ENCODE measurements around the gene CD9. TPM values are rescaled to one million over a fixed set of nuclear protein-coding genes. Genes with fewer than 3 reads are reported as not detected.

CD9 gene
- polyA plus RNA-seq, 6 donors from 2014 or later: 32.7 to 186 (median 69.9) TPM

DNA sequence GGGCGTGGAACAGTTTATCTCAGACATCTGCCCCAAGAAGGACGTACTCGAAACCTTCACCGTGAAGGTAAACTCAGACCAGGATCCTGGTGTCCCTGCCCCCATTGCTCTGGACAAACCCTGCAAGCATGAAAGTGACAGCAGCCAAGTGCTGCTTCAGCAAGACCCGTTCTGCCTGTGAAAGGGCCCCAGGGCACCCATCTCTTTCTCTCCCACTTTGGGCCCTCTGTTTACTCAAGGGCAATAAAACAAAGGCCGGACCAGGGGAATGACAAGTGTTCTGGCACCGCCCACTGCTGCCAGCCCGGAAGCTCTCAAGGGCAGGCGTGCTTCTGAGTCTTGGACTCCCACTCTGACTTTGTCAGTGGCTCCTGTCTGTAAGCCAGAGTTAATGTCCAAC lies 35.3 kb downstream of the CD9 start:
- H3K27ac Mint-ChIP-seq: peak overlapping the region in 1 of 6 donors; percentile 62
- no peaks in the 10 kb centered on the region for H3K9me3 Mint-ChIP-seq
- no peak for DNase-seq
- peak overlapping the region in 1 of 8 donors; percentile 42 for H3K4me3 Mint-ChIP-seq
- no peak for ATAC-seq (ENCODE audit: low read depth in 2 of 2)
- H3K4me1 Mint-ChIP-seq: peaks cover 6 to 20% (median 10%) of the 10 kb centered on the region in 3 donors
- H3K36me3 Mint-ChIP-seq: peaks cover 0 to 6% of the 10 kb centered on the region in 2 donors
- peaks cover 0 to 11% (median 0%) of the 10 kb centered on the region in 3 donors for H3K27me3 Mint-ChIP-seq

DNA sequence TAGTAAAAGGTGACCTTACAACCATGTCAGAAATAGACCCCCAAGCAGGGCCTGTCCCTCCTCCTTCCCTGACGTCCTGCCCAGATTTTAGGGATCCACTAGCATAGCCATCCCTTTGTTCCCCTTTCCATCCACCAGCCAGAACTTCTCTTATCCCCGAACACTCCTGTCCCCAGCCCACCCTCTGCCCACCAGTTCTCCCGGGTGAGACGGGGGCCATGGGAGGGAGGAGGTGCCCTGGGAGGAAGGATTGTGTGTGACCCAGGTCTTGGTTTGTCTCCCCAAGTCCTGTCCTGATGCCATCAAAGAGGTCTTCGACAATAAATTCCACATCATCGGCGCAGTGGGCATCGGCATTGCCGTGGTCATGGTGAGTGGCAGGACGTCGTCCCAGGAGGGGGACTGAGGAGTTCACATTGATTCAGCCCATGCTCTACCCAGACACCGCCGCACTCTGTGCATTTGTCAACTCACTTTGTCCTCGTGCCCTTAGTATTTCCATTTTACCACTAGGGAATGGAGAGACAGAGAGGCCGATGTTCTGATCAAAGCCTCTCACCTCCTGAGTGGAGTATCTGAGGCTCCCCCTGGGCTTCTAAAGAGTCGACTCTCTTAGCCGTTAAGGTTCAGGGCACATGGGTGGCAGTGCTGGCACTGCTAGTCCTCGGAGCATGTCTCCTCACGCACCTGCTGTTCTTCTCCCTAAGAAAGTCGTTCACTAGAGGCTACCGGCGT lies 35.9 kb downstream of the CD9 start:
- H3K27me3 Mint-ChIP-seq: peaks cover 0 to 6% (median 0%) of the 10 kb centered on the region in 3 donors
- no peak overlapping the region for H3K4me3 Mint-ChIP-seq
- DNase-seq (no peak), ATAC-seq (ENCODE audit: low read depth in 2 of 2) (no peak)
- no peaks in the 10 kb centered on the region for H3K9me3 Mint-ChIP-seq
- peak overlapping the region in 2 of 6 donors; percentile 52 to 62 for H3K27ac Mint-ChIP-seq
- peaks cover under 1 to 14% (median 5%) of the 10 kb centered on the region in 3 donors for H3K4me1 Mint-ChIP-seq
- peaks cover 0 to 6% of the 10 kb centered on the region in 2 donors for H3K36me3 Mint-ChIP-seq

DNA sequence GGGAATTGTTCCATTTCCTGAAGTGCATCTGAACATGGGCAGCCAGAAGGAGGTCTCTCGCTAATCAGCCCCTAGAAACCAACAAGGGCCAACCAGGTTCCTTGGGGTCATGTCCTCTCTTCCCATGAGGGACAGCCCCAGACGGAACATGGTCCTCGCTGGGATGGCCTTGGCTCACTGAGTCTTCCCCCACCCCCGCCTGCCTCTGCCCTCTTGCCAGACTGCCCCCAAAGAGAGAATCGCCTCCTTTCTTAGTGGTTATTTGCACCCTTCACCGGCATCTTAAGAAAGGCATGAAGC lies 36.4 kb downstream of the CD9 start:
- Mint-ChIP-seq H3K4me3 (no peak overlapping the region), H3K36me3 (peaks cover 0 to 6% of the 10 kb centered on the region in 2 donors), H3K27ac (no peak overlapping the region), H3K27me3 (peaks cover 0 to 6% (median 0%) of the 10 kb centered on the region in 3 donors), H3K9me3 (no peaks in the 10 kb centered on the region), H3K4me1 (peaks cover 0 to 9% (median 0%) of the 10 kb centered on the region in 3 donors)
- ATAC-seq (ENCODE audit: low read depth in 2 of 2) (no peak), DNase-seq (no peak)

DNA sequence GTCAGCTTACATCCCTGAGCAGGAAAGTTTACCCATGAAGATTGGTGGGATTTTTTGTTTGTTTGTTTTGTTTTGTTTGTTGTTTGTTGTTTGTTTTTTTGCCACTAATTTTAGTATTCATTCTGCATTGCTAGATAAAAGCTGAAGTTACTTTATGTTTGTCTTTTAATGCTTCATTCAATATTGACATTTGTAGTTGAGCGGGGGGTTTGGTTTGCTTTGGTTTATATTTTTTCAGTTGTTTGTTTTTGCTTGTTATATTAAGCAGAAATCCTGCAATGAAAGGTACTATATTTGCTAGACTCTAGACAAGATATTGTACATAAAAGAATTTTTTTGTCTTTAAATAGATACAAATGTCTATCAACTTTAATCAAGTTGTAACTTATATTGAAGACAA lies 37.6 kb downstream of the CD9 start:
- Mint-ChIP-seq H3K9me3 (no peaks in the 10 kb centered on the region), H3K27ac (no peak overlapping the region), H3K4me1 (peaks cover 0 to 9% (median 0%) of the 10 kb centered on the region in 3 donors)

DNA sequence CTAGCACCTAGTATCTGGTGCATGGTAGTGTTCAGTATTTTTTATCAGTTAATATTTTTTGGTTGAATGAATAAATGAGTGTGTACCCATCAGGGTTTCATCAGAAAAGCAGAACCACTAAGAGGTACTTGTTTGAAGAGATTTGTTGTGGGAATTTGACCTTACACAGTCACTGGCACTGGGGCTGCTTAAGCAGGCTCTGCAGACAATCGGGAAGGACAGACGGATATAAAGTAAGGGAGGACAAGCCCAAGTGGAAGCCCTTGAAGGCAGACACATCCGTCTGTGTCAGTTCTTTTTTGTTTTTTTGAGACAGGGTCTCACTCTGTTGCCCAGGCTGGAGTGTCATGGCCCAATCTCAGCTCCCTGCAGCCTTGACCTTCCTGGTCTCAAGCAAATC lies 38.7 kb downstream of the CD9 start:
- Mint-ChIP-seq H3K4me3 (no peak overlapping the region), H3K4me1 (peaks cover 0 to 5% (median 0%) of the 10 kb centered on the region in 3 donors), H3K36me3 (peaks cover 0 to 6% of the 10 kb centered on the region in 2 donors), H3K9me3 (no peaks in the 10 kb centered on the region), H3K27ac (no peak overlapping the region), H3K27me3 (peaks cover 0 to 6% (median 0%) of the 10 kb centered on the region in 3 donors)
- DNase-seq (no peak), ATAC-seq (ENCODE audit: low read depth in 2 of 2) (no peak)

More for the DNA sequence above, 37.6 kb downstream of the CD9 start:
- ATAC-seq (ENCODE audit: low read depth in 2 of 2) (no peak), DNase-seq (no peak)
- Mint-ChIP-seq H3K36me3 (peaks cover 0 to 6% of the 10 kb centered on the region in 2 donors), H3K27me3 (peaks cover 0 to 6% (median 0%) of the 10 kb centered on the region in 3 donors), H3K4me3 (no peak overlapping the region)

DNA sequence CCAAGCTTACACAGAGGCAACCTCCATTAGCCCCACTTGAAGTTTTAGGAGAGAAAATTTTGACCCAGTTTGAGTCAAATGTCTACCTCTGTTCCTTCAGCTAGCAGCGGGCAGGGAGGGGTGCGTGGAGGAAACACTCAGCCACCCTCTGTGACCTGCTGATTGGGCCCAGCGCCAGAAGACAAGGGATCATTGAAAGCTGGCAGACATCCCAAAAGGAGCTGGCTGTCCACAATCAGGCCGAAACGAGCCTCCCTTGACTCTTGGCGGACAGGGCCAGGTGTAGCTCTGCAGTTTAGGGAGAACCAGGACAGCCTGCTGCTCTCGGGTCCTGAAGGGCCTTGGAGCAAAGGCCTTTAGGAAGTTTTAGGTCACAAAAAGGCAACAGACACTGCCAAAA lies 41.3 kb downstream of the CD9 start:
- no peaks in the 10 kb centered on the region for H3K36me3 Mint-ChIP-seq
- DNase-seq (no peak), ATAC-seq (ENCODE audit: low read depth in 2 of 2) (no peak)
- H3K27ac Mint-ChIP-seq: no peak overlapping the region
- H3K4me1 Mint-ChIP-seq: no peaks in the 10 kb centered on the region
- peaks cover 0 to 17% (median 5%) of the 10 kb centered on the region in 7 donors for H3K9me3 Mint-ChIP-seq
- no peaks in the 10 kb centered on the region for H3K27me3 Mint-ChIP-seq
- H3K4me3 Mint-ChIP-seq: no peak overlapping the region

DNA sequence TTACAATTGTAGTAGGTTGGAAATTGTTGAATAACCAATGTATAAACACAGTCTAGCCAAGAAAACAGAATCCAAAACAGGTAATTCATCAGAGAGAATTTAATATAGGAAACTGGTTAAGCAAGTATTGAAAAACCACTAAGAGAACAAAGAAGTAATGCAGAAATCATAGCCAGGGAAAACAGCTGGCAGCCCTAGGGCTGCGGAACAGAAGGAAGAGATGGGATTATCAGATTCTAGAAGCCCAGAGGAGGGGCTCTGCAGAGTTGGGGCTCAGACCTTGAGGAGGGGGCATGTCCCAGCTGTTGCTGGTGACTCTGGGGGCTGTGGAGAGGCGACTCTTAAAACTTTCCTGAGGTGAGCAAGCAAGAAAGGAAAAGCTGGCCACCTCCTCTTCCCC lies 49.4 kb downstream of the CD9 start:
- no peak overlapping the region for H3K27ac Mint-ChIP-seq
- ATAC-seq (ENCODE audit: low read depth in 2 of 2) (no peak), DNase-seq (no peak)
- no peaks in the 10 kb centered on the region for H3K4me1 Mint-ChIP-seq
- H3K36me3 Mint-ChIP-seq: no peaks in the 10 kb centered on the region
- H3K27me3 Mint-ChIP-seq: peaks cover 19 to 25% (median 21%) of the 10 kb centered on the region in 3 donors
- H3K4me3 Mint-ChIP-seq: peak overlapping the region in 1 of 8 donors; percentile 57
- peaks cover 0 to 12% (median 5%) of the 10 kb centered on the region in 7 donors for H3K9me3 Mint-ChIP-seq

DNA sequence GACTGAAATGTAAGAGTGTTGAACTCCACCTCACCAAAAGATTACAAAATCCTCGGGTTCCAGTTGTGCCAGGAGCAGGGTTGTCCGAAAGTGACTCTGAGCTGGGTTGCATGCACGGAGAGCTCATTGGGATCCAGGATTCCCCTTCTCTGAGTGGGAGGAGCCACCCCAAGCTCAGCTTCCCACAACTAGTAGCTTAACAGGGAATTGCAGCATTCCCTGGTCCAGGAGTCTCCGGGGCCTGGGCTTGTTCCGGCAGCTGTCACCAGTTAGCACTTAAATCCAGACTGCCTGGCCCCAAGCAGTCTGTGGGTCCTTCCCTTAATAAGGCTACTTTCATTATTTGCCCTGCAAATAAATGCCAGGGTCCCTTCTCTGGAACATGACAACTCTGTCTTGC lies 50.1 kb downstream of the CD9 start:
- H3K4me3 Mint-ChIP-seq: no peak overlapping the region
- H3K36me3 Mint-ChIP-seq: no peaks in the 10 kb centered on the region
- H3K4me1 Mint-ChIP-seq: no peaks in the 10 kb centered on the region
- peaks cover 19 to 25% (median 21%) of the 10 kb centered on the region in 3 donors for H3K27me3 Mint-ChIP-seq
- H3K27ac Mint-ChIP-seq: no peak overlapping the region
- no peak for ATAC-seq (ENCODE audit: low read depth in 2 of 2)
- no peak for DNase-seq
- peaks cover 0 to 5% (median under 1%) of the 10 kb centered on the region in 7 donors for H3K9me3 Mint-ChIP-seq

DNA sequence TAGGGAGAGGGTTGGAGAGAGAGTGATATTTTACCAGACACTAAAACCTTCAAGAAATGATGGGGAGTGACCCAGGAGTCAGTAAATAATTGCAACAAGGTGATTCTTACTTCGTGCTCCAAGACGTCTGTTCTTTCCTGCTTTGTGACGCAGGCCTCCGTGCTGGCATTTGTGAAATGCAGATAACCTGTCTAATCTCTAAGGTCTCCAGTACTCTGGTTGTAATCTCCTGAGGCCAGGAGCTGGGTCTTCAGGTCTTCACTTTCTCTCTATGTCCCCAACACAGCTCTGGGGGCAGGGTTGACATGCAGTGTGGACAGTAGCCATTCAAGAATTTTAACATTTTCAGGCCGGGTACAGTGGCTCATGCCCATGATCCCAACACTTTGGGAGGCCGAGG lies 53.1 kb downstream of the CD9 start:
- H3K4me3 Mint-ChIP-seq: no peak overlapping the region
- no peak overlapping the region for H3K27ac Mint-ChIP-seq
- H3K27me3 Mint-ChIP-seq: peaks cover 21 to 32% (median 25%) of the 10 kb centered on the region in 3 donors
- DNase-seq (no peak), ATAC-seq (ENCODE audit: low read depth in 2 of 2) (no peak)
- H3K36me3 Mint-ChIP-seq: no peaks in the 10 kb centered on the region
- H3K4me1 Mint-ChIP-seq: no peaks in the 10 kb centered on the region
- H3K9me3 Mint-ChIP-seq: peaks cover 0 to 3% (median 1%) of the 10 kb centered on the region in 7 donors

DNA sequence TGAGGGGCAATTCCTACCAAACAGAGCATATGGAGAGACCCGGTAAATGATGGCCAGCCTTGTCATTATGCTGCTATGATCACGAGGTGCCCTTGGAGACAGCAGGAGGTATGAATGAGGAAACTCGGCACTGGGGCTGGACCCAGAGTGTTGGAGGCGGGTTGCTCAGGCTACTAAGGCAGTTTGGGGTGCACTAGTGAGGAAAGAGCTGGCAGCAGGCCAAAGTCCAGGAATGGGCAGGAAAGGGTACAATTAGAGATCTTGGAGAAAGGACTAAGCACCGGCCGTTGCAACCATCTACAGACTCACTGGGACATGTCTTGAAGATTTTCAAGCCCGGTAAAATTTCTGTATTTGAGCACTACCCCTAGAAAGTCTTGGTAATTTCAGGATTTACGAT lies 54.3 kb downstream of the CD9 start:
- H3K27me3 Mint-ChIP-seq: peaks cover 13 to 30% (median 19%) of the 10 kb centered on the region in 3 donors
- no peak for ATAC-seq (ENCODE audit: low read depth in 2 of 2)
- no peak overlapping the region for H3K4me3 Mint-ChIP-seq
- DNase-seq: no peak
- H3K36me3 Mint-ChIP-seq: no peaks in the 10 kb centered on the region
- H3K27ac Mint-ChIP-seq: no peak overlapping the region
- H3K9me3 Mint-ChIP-seq: peaks cover 0 to 2% (median 1%) of the 10 kb centered on the region in 7 donors
- no peaks in the 10 kb centered on the region for H3K4me1 Mint-ChIP-seq

DNA sequence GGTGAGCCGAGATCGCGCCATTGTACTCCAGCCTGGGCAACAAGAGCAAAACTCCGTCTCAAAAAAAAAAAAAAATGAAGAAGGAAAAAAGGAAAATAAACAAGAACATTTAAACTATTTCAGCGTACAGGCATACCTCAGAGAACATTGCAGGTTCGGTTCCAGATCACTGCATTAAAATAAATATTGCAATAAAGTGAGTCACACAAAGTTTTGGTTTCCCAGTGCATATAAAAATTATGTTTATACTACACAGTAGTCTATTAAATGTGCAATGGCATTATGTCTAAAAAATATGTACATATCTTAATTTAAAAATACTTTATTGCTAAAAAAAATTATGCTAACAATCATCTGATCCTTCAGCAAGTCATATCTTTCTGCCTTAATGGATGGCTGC lies 56.8 kb downstream of the CD9 start:
- H3K4me3 Mint-ChIP-seq: no peak overlapping the region
- ATAC-seq (ENCODE audit: low read depth in 2 of 2): no peak
- H3K27me3 Mint-ChIP-seq: peaks cover 8 to 21% (median 11%) of the 10 kb centered on the region in 3 donors
- peaks cover 0 to 2% (median 1%) of the 10 kb centered on the region in 7 donors for H3K9me3 Mint-ChIP-seq
- H3K4me1 Mint-ChIP-seq: no peaks in the 10 kb centered on the region
- DNase-seq: no peak
- H3K27ac Mint-ChIP-seq: no peak overlapping the region
- H3K36me3 Mint-ChIP-seq: no peaks in the 10 kb centered on the region

DNA sequence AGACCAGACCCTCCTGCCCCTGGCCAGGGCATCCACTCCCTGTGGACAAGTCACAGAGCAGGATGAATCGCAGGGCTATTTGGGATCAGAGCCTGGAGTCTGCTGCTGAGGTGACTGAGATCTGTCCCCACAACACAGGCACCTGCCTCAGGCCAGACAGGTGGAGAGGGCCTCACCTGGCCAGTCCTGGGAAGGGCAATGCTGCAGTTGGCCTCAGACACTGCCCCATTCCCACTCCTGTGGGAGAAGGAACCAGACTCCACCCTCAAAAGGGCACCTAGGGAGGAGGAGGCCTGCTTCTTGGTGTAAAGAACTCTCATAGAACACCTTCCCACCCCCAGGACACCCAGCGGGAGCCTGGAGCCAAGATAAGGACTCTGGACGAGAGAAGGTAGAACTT lies 62.0 kb downstream of the CD9 start:
- H3K4me3 Mint-ChIP-seq: no peak overlapping the region
- H3K27me3 Mint-ChIP-seq: peaks cover 11 to 24% (median 12%) of the 10 kb centered on the region in 3 donors
- H3K36me3 Mint-ChIP-seq: no peaks in the 10 kb centered on the region
- no peak for DNase-seq
- H3K4me1 Mint-ChIP-seq: peaks cover 2 to 6% (median 4%) of the 10 kb centered on the region in 3 donors
- H3K27ac Mint-ChIP-seq: no peak overlapping the region
- peaks cover 0 to 2% (median 1%) of the 10 kb centered on the region in 7 donors for H3K9me3 Mint-ChIP-seq
- ATAC-seq (ENCODE audit: low read depth in 2 of 2): no peak

DNA sequence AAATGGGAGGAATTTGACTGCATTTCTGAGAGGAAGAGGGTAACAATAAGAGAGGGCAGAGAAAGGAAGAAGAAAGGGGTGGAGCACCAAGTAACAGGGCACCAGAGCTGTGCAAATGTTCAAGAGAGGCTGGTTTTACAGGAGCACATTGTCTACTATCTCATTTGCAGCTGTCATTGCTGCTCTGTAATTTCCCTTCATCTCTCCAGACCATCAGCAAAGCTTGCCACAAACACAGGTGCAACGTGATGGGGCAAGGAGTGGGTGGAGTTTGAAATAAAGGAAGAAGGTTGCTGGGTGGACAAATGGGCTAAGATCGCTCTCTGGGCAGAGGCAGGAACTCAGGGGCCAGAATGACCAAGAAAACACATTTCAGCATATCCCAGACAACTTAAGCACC lies 62.4 kb downstream of the CD9 start:
- H3K9me3 Mint-ChIP-seq: peaks cover 0 to 2% (median 0%) of the 10 kb centered on the region in 7 donors

DNA sequence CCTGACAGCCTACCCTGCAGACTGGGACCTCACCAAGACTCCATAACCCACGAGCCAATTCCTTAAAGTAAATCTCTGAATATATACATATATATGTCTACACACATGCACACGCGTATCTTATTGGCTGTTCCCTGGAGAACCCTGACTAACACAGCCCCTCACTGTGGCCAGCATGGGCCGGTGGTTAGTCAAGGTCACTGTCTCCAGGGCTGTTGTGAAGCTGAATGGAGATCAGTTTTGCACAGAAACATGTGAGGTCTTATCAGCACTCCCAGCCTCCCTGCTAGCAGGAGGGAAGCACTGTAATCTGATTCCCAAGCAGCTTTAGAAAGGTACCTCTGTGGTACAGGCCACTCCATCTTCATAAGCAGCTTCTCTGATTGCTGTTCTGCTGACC lies 63.7 kb downstream of the CD9 start:
- Mint-ChIP-seq H3K9me3 (no peaks in the 10 kb centered on the region), H3K4me1 (peaks cover 2 to 6% (median 4%) of the 10 kb centered on the region in 3 donors), H3K36me3 (no peaks in the 10 kb centered on the region), H3K4me3 (no peak overlapping the region), H3K27ac (no peak overlapping the region), H3K27me3 (peaks cover 8 to 24% (median 9%) of the 10 kb centered on the region in 3 donors)
- no peak for ATAC-seq (ENCODE audit: low read depth in 2 of 2)
- no peak for DNase-seq

More for the DNA sequence above, 62.4 kb downstream of the CD9 start:
- DNase-seq (no peak), ATAC-seq (ENCODE audit: low read depth in 2 of 2) (peak in 1 of 2 donors; percentile 16)
- peaks cover 2 to 6% (median 4%) of the 10 kb centered on the region in 3 donors for H3K4me1 Mint-ChIP-seq
- no peaks in the 10 kb centered on the region for H3K36me3 Mint-ChIP-seq
- H3K27ac Mint-ChIP-seq: peak overlapping the region in 1 of 6 donors; percentile 55
- H3K27me3 Mint-ChIP-seq: peaks cover 11 to 24% (median 12%) of the 10 kb centered on the region in 3 donors
- peak overlapping the region in 1 of 8 donors; percentile 6 for H3K4me3 Mint-ChIP-seq

All from naive B cell (primary cell).